ENCODE results near the gene COG6.

COG6 gene

GRCh38 chr13:39623466-39623865 is 32.0 kb upstream of the COG6 start:
- no peak for TF ChIP-seq CTCF (IDR thresholded peaks at IDR 0.05; ENCODE audit: low read depth, low read length)
- H3K4me3 ChIP-seq (ENCODE audit: low read depth, low read length) = no peak overlapping the region

- TF ChIP-seq CTCF (IDR thresholded peaks at IDR 0.05; ENCODE audit: low read depth, low read length) = no peak
- no peak overlapping the region for H3K4me3 ChIP-seq (ENCODE audit: low read depth, low read length)
These were observed 24.2 kb upstream of the COG6 start for GRCh38 chr13:39631307-39631706.

- H3K4me3 ChIP-seq (ENCODE audit: low read depth, low read length) = no peak overlapping the region
- TF ChIP-seq CTCF (IDR thresholded peaks at IDR 0.05; ENCODE audit: low read depth, low read length) = no peak
These were observed 22.5 kb upstream of the COG6 start for GRCh38 chr13:39632994-39633393.

- no peak overlapping the region for H3K4me3 ChIP-seq (ENCODE audit: low read depth, low read length)
- TF ChIP-seq CTCF (IDR thresholded peaks at IDR 0.05; ENCODE audit: low read depth, low read length) = no peak
These were observed 19.9 kb upstream of the COG6 start for GRCh38 chr13:39635564-39635963.

GRCh38 chr13:39637890-39638289 is 17.6 kb upstream of the COG6 start:
- TF ChIP-seq CTCF (IDR thresholded peaks at IDR 0.05; ENCODE audit: low read depth, low read length) = no peak
- no peak overlapping the region for H3K4me3 ChIP-seq (ENCODE audit: low read depth, low read length)

- no peak for TF ChIP-seq CTCF (IDR thresholded peaks at IDR 0.05; ENCODE audit: low read depth, low read length)
- no peak overlapping the region for H3K4me3 ChIP-seq (ENCODE audit: low read depth, low read length)
These were observed 13.8 kb upstream of the COG6 start for GRCh38 chr13:39641645-39642044.

- H3K4me3 ChIP-seq (ENCODE audit: low read depth, low read length) = no peak overlapping the region
- TF ChIP-seq CTCF (IDR thresholded peaks at IDR 0.05; ENCODE audit: low read depth, low read length) = no peak
These were observed 9.3 kb upstream of the COG6 start for GRCh38 chr13:39646122-39646521.
